ENCODE results near the gene DMXL1.

DNA sequence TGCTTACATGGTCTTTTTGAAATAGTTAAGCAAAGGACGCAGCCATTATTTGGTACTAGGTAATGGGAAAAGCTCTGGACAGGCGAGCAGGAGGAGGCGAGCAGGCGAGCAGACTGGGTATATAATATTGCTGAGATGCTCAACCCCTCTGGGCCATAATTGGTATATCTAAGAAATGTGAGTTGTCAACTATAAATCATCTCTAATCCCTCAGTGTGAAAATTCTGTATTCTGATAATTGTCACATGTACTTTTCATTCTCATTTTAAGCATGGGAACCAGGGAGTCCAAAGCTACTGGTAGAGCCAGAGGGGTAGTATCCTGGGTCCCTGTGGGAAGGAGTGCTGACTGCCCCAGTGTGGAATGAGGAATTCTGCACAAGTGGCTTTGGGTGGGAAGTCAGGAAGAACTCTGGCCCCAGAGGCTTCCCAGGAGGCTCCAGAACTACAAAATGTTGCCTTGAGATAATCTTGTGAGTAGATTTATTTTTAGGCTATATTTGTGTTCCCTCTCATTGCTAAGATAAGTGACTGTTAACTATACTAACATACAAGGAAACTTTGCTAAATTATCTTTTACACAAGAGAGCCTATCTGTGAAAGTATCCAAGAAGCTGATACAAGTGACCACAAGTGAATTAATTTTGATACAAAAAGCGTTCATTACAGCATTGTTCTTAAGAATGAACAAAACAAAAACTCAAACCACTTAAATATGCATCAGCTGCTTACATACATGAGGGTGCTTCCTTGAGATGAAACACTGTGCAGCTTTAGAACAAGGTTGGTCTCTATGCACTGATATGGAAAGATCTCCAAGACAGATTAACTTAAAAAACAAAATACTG lies 214.4 kb downstream of the DMXL1 start:
- TF ChIP-seq, protein P1, sequence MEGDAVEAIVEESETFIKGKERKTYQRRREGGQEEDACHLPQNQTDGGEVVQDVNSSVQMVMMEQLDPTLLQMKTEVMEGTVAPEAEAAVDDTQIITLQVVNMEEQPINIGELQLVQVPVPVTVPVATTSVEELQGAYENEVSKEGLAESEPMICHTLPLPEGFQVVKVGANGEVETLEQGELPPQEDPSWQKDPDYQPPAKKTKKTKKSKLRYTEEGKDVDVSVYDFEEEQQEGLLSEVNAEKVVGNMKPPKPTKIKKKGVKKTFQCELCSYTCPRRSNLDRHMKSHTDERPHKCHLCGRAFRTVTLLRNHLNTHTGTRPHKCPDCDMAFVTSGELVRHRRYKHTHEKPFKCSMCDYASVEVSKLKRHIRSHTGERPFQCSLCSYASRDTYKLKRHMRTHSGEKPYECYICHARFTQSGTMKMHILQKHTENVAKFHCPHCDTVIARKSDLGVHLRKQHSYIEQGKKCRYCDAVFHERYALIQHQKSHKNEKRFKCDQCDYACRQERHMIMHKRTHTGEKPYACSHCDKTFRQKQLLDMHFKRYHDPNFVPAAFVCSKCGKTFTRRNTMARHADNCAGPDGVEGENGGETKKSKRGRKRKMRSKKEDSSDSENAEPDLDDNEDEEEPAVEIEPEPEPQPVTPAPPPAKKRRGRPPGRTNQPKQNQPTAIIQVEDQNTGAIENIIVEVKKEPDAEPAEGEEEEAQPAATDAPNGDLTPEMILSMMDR (IDR thresholded peaks at IDR 0.05): no peak
- no peak for TF ChIP-seq POLR2A (IDR thresholded peaks at IDR 0.05)

Data from heart left ventricle (tissue), 13 donors.